ENCODE data around the gene DMBT1.

GRCh38 chr10:122657255-122657654, 96.7 kb downstream of the DMBT1 start:
- TF ChIP-seq POLR2A (IDR thresholded peaks at IDR 0.05; ENCODE audit: low read depth) (no peak), CTCF (IDR thresholded peaks at IDR 0.05) (no peak)
